Upper lobe of left lung (tissue), 4 donors: ENCODE measurements around the gene ARID3A.

Experiments
- EP300 ChIP-seq, 4 donors: sonication (generic); formaldehyde crosslinking; IDR thresholded peaks; one replicate each; pipeline ENCODE4 v1.5.1; 2017; ENCODE audit warnings: antibody characterized with exemption in 4 of 4, control low read depth in 2 of 4
- POLR2A ChIP-seq, 4 donors: fragments of 450-650 bp; IDR thresholded peaks; one replicate each; pipeline ENCODE4 v1.5.1; 2016 to 2017; ENCODE audit warnings: antibody characterized with exemption in 4 of 4, mild to moderate bottlenecking in 2 of 4
- POLR2AphosphoS5 ChIP-seq, 2 donors: sonication (generic); formaldehyde crosslinking; IDR thresholded peaks; one replicate each; pipeline ENCODE4 v1.5.1; 2017; ENCODE audit warnings: antibody characterized with exemption in 2 of 2
- TF ChIP-seq, protein P1 (sequence below), 6 experiments: fragments of 450-650 bp in 4 of 6; fragments of 200-600 bp in 2 of 6; sonication (generic) in 2 of 6; IDR thresholded peaks; one replicate each; pipeline ENCODE4 v1.5.1; 2016 to 2019; ENCODE audit warnings: antibody characterized with exemption in 6 of 6

DNA sequence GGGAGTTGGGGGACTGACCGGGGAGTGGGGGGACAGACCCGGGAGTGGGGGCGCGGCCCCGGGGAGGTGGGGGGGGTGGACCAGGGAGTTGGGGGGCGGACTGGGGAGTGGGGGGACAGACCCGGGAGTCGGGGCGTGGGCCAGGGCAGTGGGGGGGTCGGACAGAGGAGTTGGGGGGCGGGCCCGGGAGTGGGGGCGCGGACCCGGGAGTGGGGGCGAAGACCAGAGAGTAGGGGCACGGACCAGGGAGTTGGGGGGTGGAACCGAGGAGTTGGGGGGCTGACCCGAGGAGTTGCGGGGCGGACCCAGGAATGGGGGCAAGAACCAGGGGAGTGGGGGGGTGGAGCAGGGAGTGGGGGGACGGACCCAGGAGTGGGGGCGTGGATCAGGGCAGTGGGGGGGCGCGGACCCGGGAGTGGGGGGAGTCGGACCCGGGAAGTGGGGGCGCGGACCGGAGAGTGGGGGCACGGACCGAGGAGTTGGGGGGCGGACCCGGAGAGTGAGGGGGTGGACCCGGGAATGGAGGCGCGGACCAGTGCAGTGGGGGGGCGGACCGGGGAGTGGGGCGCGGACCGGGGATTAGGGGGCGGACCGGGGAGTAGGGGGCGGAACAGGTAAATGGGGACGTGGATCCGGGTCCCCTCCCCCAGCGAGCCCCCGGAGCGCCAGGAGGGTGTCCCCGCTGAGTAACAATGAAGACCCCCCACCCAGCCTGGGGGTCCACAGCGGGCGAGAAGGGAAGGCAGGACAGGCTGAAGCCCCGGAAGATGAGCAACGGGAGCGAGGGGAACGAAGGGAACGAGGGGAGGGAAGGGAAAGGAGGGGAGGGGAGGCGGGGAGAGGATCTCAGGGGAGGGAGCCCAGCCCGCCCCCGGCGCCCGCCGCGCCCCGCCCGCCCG lies 13.4 kb upstream of the ARID3A start:
- TF ChIP-seq, protein P1, sequence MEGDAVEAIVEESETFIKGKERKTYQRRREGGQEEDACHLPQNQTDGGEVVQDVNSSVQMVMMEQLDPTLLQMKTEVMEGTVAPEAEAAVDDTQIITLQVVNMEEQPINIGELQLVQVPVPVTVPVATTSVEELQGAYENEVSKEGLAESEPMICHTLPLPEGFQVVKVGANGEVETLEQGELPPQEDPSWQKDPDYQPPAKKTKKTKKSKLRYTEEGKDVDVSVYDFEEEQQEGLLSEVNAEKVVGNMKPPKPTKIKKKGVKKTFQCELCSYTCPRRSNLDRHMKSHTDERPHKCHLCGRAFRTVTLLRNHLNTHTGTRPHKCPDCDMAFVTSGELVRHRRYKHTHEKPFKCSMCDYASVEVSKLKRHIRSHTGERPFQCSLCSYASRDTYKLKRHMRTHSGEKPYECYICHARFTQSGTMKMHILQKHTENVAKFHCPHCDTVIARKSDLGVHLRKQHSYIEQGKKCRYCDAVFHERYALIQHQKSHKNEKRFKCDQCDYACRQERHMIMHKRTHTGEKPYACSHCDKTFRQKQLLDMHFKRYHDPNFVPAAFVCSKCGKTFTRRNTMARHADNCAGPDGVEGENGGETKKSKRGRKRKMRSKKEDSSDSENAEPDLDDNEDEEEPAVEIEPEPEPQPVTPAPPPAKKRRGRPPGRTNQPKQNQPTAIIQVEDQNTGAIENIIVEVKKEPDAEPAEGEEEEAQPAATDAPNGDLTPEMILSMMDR (IDR thresholded peaks at IDR 0.05), result no peak
- TF ChIP-seq EP300 (IDR thresholded peaks at IDR 0.05) (no peak), POLR2A (IDR thresholded peaks at IDR 0.05) (no peak), POLR2AphosphoS5 (IDR thresholded peaks at IDR 0.05) (no peak)
